Natural killer cell (primary cell): ENCODE results near the gene CSNK2A1. TPM values are rescaled to one million over a fixed set of nuclear protein-coding genes. Genes with fewer than 3 reads are reported as not detected.

Experiments
- ATAC-seq, 3 donors: fragments of 150-1000 bp in 2 of 3; fragments of 200-7000 bp in 1 of 3; cut with Tn5 transposase; 1 replicate in 1 of 3; 2 replicates in 2 of 3; pipeline ENCODE4 v1.10.0; 2021; ENCODE audit warnings: mild to moderate bottlenecking in 2 of 3, moderate library complexity in 2 of 3
- DNase-seq, 2 donors: peaks; one replicate each; pipeline versions ENCODE4 v3.0.0 to v3.0.0-alpha.2; 2013 to 2021; ENCODE audit warnings: mixed read lengths in 1 of 2
- H3K27ac ChIP-seq: one replicate; pipeline ENCODE4 v1.5.1; 2013; ENCODE audit warnings: mild to moderate bottlenecking, low read length
- H3K27me3 ChIP-seq: one replicate; pipeline ENCODE4 v1.6.1; 2013; ENCODE audit warnings: low read length; ENCODE audit not compliant: control insufficient read depth, insufficient read depth
- H3K36me3 ChIP-seq: one replicate; pipeline ENCODE4 v1.6.1; 2013; ENCODE audit warnings: low read length; ENCODE audit not compliant: control insufficient read depth, insufficient read depth
- H3K4me1 ChIP-seq: one replicate; pipeline ENCODE4 v1.6.1; 2013; ENCODE audit warnings: low read length; ENCODE audit not compliant: control insufficient read depth, insufficient read depth
- H3K4me3 ChIP-seq: one replicate; pipeline ENCODE4 v1.5.1; 2013; ENCODE audit warnings: low read length
- H3K9me3 ChIP-seq: one replicate; pipeline ENCODE4 v1.6.1; 2013; ENCODE audit warnings: low read length; ENCODE audit not compliant: control insufficient read depth, insufficient read depth
- H3K27ac Mint-ChIP-seq, 2 donors: one replicate each; pipeline ENCODE4 v1.8.0; 2022; ENCODE audit warnings: mild to moderate bottlenecking in 2 of 2, mixed read lengths in 2 of 2, moderate library complexity in 1 of 2
- H3K27me3 Mint-ChIP-seq, 2 donors: one replicate each; pipeline ENCODE4 v1.8.0; 2022; ENCODE audit warnings: low read depth in 2 of 2, mixed read lengths in 2 of 2
- H3K36me3 Mint-ChIP-seq: one replicate; pipeline ENCODE4 v1.8.0; 2022; ENCODE audit warnings: mixed read lengths
- H3K4me1 Mint-ChIP-seq, 2 donors: one replicate each; pipeline ENCODE4 v1.8.0; 2022; ENCODE audit warnings: mixed read lengths in 2 of 2
- H3K4me3 Mint-ChIP-seq: one replicate; pipeline ENCODE4 v1.8.0; 2022; ENCODE audit warnings: mild to moderate bottlenecking, moderate library complexity, mixed read lengths
- H3K9me3 Mint-ChIP-seq, 2 donors: one replicate each; pipeline ENCODE4 v1.8.0; 2022; ENCODE audit warnings: mixed read lengths in 2 of 2
- WGBS: methylation state at CpG from one replicate; pipeline ENCODE4 v1.1.7; 2013; ENCODE audit warnings: missing lambda C conversion rate; ENCODE audit not compliant: insufficient coverage; 5-methylcytosine and 5-hydroxymethylcytosine counted together
- intact Hi-C: fragments of 100-400 bp; cut with micrococcal nuclease; formaldehyde crosslinking; loops from one replicate; pipeline ENCODE4 v1.14.2; 2022
- total RNA-seq, 4 donors: library from RNA; stranded (reverse); fragments of 120-200 nt in 1 of 4; gene quantifications; one replicate each; pipeline versions ENCODE4 v1.2.3 to v1.2.4, GENCODE V29; 2013 to 2022
- TF ChIP-seq, protein P1 (sequence below): fragments of 200-600 bp; IDR thresholded peaks from one replicate; pipeline ENCODE4 v1.8.0; 2022; ENCODE audit warnings: antibody characterized with exemption

CSNK2A1 gene
- total RNA-seq, 3 donors from 2014 or later (not counting 1 experiment from before 2014, with no cell fraction given): 88.8 to 92.6 (median 88.9) TPM

- Histone ChIP-seq H3K36me3 (no peaks in the 10 kb centered on the region), H3K4me3 (no peak overlapping the region), H3K27me3 (no peaks in the 10 kb centered on the region), H3K4me1 (no peaks in the 10 kb centered on the region), H3K9me3 (no peaks in the 10 kb centered on the region), H3K27ac (no peak overlapping the region)
- Mint-ChIP-seq H3K27me3 (peaks cover 9 to 10% of the 10 kb centered on the region in 2 donors), H3K9me3 (no peaks in the 10 kb centered on the region), H3K27ac (no peak overlapping the region), H3K36me3 (no peaks in the 10 kb centered on the region), H3K4me3 (no peak overlapping the region), H3K4me1 (no peaks in the 10 kb centered on the region)
- no peak for DNase-seq
- intact Hi-C loops: no loop called here
- WGBS: 84% methylated on average over 10 of the region's 10 CpGs
- TF ChIP-seq, protein P1, sequence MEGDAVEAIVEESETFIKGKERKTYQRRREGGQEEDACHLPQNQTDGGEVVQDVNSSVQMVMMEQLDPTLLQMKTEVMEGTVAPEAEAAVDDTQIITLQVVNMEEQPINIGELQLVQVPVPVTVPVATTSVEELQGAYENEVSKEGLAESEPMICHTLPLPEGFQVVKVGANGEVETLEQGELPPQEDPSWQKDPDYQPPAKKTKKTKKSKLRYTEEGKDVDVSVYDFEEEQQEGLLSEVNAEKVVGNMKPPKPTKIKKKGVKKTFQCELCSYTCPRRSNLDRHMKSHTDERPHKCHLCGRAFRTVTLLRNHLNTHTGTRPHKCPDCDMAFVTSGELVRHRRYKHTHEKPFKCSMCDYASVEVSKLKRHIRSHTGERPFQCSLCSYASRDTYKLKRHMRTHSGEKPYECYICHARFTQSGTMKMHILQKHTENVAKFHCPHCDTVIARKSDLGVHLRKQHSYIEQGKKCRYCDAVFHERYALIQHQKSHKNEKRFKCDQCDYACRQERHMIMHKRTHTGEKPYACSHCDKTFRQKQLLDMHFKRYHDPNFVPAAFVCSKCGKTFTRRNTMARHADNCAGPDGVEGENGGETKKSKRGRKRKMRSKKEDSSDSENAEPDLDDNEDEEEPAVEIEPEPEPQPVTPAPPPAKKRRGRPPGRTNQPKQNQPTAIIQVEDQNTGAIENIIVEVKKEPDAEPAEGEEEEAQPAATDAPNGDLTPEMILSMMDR: no peak
- peak in 1 of 3 donors; percentile 39 for ATAC-seq
Observed at GRCh38 chr20:588932-589672, 45.5 kb upstream of the CSNK2A1 start.

- no CpG with 5 or more reads among the region's 3 CpGs for WGBS
- H3K36me3 Mint-ChIP-seq: no peaks in the 10 kb centered on the region
- H3K4me3 ChIP-seq: no peak overlapping the region
- no peak overlapping the region for H3K27ac ChIP-seq
- no peaks in the 10 kb centered on the region for H3K9me3 ChIP-seq
- H3K27me3 Mint-ChIP-seq: peaks cover 9 to 10% of the 10 kb centered on the region in 2 donors
- ATAC-seq (no peak), DNase-seq (no peak)
- no peaks in the 10 kb centered on the region for H3K4me1 ChIP-seq
- no peaks in the 10 kb centered on the region for H3K9me3 Mint-ChIP-seq
- TF ChIP-seq, protein P1: no peak
- no peak overlapping the region for H3K4me3 Mint-ChIP-seq
- no peaks in the 10 kb centered on the region for H3K4me1 Mint-ChIP-seq
- no peaks in the 10 kb centered on the region for H3K36me3 ChIP-seq
- intact Hi-C loops: no loop called here
- no peak overlapping the region for H3K27ac Mint-ChIP-seq
- H3K27me3 ChIP-seq: no peaks in the 10 kb centered on the region
Observed at GRCh38 chr20:588476-588875, 44.9 kb upstream of the CSNK2A1 start.

- ATAC-seq (no peak), DNase-seq (no peak)
- 93% methylated on average over 5 of the region's 7 CpGs for WGBS
- no peaks in the 10 kb centered on the region for H3K4me1 ChIP-seq
- intact Hi-C loops: no loop called here
- no peak overlapping the region for H3K4me3 ChIP-seq
- H3K36me3 ChIP-seq: no peaks in the 10 kb centered on the region
- H3K27me3 ChIP-seq: peaks cover 4% of the 10 kb centered on the region
- TF ChIP-seq, protein P1: no peak
- no peaks in the 10 kb centered on the region for H3K4me1 Mint-ChIP-seq
- no peak overlapping the region for H3K4me3 Mint-ChIP-seq
- H3K36me3 Mint-ChIP-seq: no peaks in the 10 kb centered on the region
- H3K9me3 Mint-ChIP-seq: no peaks in the 10 kb centered on the region
- peaks cover 0 to 9% of the 10 kb centered on the region in 2 donors for H3K27me3 Mint-ChIP-seq
- H3K27ac ChIP-seq: no peak overlapping the region
- no peak overlapping the region for H3K27ac Mint-ChIP-seq
- H3K9me3 ChIP-seq: no peaks in the 10 kb centered on the region
Observed at GRCh38 chr20:584971-585301, 41.3 kb upstream of the CSNK2A1 start.
